GM12878 (cell line): ENCODE results near the gene PRR16. TPM values are rescaled to one million over a fixed set of nuclear protein-coding genes. Genes with fewer than 3 reads are reported as not detected.

Experiments used
- ATAC-seq: fragments of 200-7000 bp; cut with Tn5 transposase; 3 replicates; pipeline ENCODE4 v1.9.1; 2020; ENCODE audit warnings: mild to moderate bottlenecking, moderate library complexity
- BruUV-seq: library from RNA; stranded (reverse); fragments of 400-500 nt; replicated peaks from 2 replicates; lab custom pipeline; 2021; lab: Mats Ljungman, UMichigan
- CTCF ChIA-PET: fragments of 300-600 bp; sonication (Branson Sonifier 250); formaldehyde crosslinking; extraction: SDS; loops from one replicate; lab custom pipeline; 2021; ENCODE audit warnings: inconsistent platforms; lab: Yijun Ruan, JAX
- POLR2A ChIA-PET: fragments of 350-600 bp; formaldehyde crosslinking; extraction: SDS; loops from one replicate; lab custom pipeline; 2021; ENCODE audit warnings: inconsistent platforms; lab: Charles Lee
- RAD21 ChIA-PET: fragments of 300-600 bp; sonication (Branson Sonifier 250); formaldehyde crosslinking; loops from one replicate; lab custom pipeline; 2023; ENCODE audit warnings: antibody characterized with exemption; ENCODE audit not compliant: unreplicated experiment; lab: Charles Lee
- SMC1A ChIA-PET: fragments of 300-600 bp; sonication (Branson Sonifier 250); formaldehyde crosslinking; loops from one replicate; lab custom pipeline; 2023; ENCODE audit not compliant: unreplicated experiment, uncharacterized antibody; lab: Charles Lee
- DNase-seq: peaks from one replicate; pipeline ENCODE4 v3.0.0-alpha.2; 2011; ENCODE audit warnings: low read depth, low spot score
- FAIRE-seq: peaks from 3 replicates; lab custom pipeline; 2011; peaks lifted over from hg19 to GRCh38; lab: Jason Lieb, UNC
- H2AFZ ChIP-seq: 2 replicates; pipeline ENCODE4 v1.6.0; 2011; ENCODE audit warnings: low read depth, low read length, control low read depth; ENCODE audit not compliant: control insufficient read depth
- H3K27ac ChIP-seq: 2 replicates; pipeline ENCODE4 v1.5.1; 2011; ENCODE audit warnings: control low read depth; ENCODE audit not compliant: control insufficient read depth, insufficient read depth
- H3K27me3 ChIP-seq, 2 experiments: replicated peaks in 1 of 2; 2 replicates each; pipeline versions ENCODE4 v1.6.0 to v1.6.1; 2011; ENCODE audit warnings: low read length in 1 of 2; ENCODE audit not compliant: control insufficient read depth in 2 of 2, insufficient read depth in 2 of 2
- H3K36me3 ChIP-seq, 2 experiments: 2 replicates each; pipeline ENCODE4 v1.5.1; 2011; ENCODE audit warnings: low read length in 1 of 2; ENCODE audit not compliant: control insufficient read depth in 2 of 2, insufficient read depth in 2 of 2
- H3K4me1 ChIP-seq: 2 replicates; pipeline ENCODE4 v1.6.1; 2011; ENCODE audit warnings: mild to moderate bottlenecking, low read length, moderate library complexity, mixed read lengths; ENCODE audit not compliant: control insufficient read depth, insufficient read depth
- H3K4me2 ChIP-seq: 2 replicates; pipeline ENCODE4 v1.6.0; 2011; ENCODE audit warnings: control low read depth; ENCODE audit not compliant: control insufficient read depth, insufficient read depth
- H3K4me3 ChIP-seq: fragments of 200-600 bp; sonication (generic); 2 replicates; pipeline ENCODE4 v1.5.1; 2016
- H3K79me2 ChIP-seq: 2 replicates; pipeline ENCODE4 v1.6.0; 2011; ENCODE audit warnings: low read length; ENCODE audit not compliant: control insufficient read depth, insufficient read depth
- H3K9ac ChIP-seq: 2 replicates; pipeline ENCODE4 v1.8.0; 2011; ENCODE audit warnings: low read length, control low read depth, mixed read lengths; ENCODE audit not compliant: control insufficient read depth, insufficient read depth
- H3K9me3 ChIP-seq: replicated peaks from 3 replicates; pipeline ENCODE4 v1.5.1; 2011; ENCODE audit warnings: mild to moderate bottlenecking, low read length; ENCODE audit not compliant: control insufficient read depth, insufficient read depth
- H4K20me1 ChIP-seq: 2 replicates; pipeline ENCODE4 v1.6.0; 2011; ENCODE audit not compliant: control insufficient read depth, insufficient read depth
- BCL11A ChIP-seq: IDR thresholded peaks from 2 replicates; pipeline ENCODE4 v1.6.1; 2011; ENCODE audit warnings: low read depth, low read length
- CHD4 ChIP-seq: fragments of 200-600 bp; sonication (generic); IDR thresholded peaks from 2 replicates; pipeline ENCODE4 v1.6.1; 2016; ENCODE audit warnings: mild to moderate bottlenecking
- CUX1 ChIP-seq: IDR thresholded peaks from 2 replicates; pipeline ENCODE4 v1.6.1; 2012; ENCODE audit warnings: improper control_type of control experiment, low read depth, low read length; ENCODE audit not compliant: insufficient replicate concordance
- EP300 ChIP-seq, 2 experiments: fragments of 150-350 bp in 1 of 2; IDR thresholded peaks; 2 replicates each; pipeline ENCODE4 v1.6.1; 2011 to 2012; ENCODE audit warnings: low read depth in 2 of 2, low read length in 2 of 2, borderline replicate concordance in 1 of 2, improper control_type of control experiment in 1 of 2, inconsistent platforms in 1 of 2; ENCODE audit not compliant: control insufficient read depth in 1 of 2
- HDGF ChIP-seq: fragments of 450-650 bp; IDR thresholded peaks from 2 replicates; pipeline ENCODE4 v1.6.1; 2016; ENCODE audit warnings: antibody characterized with exemption
- NR2F1 ChIP-seq: fragments of 450-650 bp; conservative IDR thresholded peaks from 2 replicates; pipeline ENCODE4 v1.6.1; 2017; ENCODE audit warnings: mild to moderate bottlenecking
- PAX5 ChIP-seq: IDR thresholded peaks from 2 replicates; pipeline ENCODE4 v1.6.1; 2011; ENCODE audit warnings: low read depth, low read length, borderline replicate concordance
- PBX3 ChIP-seq: IDR thresholded peaks from 2 replicates; pipeline ENCODE4 v1.6.1; 2011; ENCODE audit warnings: mild to moderate bottlenecking, low read depth, low read length, moderate library complexity; ENCODE audit not compliant: insufficient replicate concordance
- PKNOX1 ChIP-seq: fragments of 450-650 bp; IDR thresholded peaks from 2 replicates; pipeline ENCODE4 v1.6.1; 2016; ENCODE audit warnings: mild to moderate bottlenecking
- RAD51 ChIP-seq: fragments of 450-650 bp; IDR thresholded peaks from 2 replicates; pipeline ENCODE4 v1.6.1; 2016; ENCODE audit warnings: moderate library complexity, mild to moderate bottlenecking, inconsistent platforms
- ZNF217 ChIP-seq: fragments of 450-650 bp; IDR thresholded peaks from 2 replicates; pipeline ENCODE4 v1.6.1; 2017; ENCODE audit warnings: antibody characterized with exemption, mild to moderate bottlenecking
- WGBS: methylation state at CpG from one replicate; pipeline ENCODE4 v1.1.6; 2016; ENCODE audit warnings: low lambda C conversion rate; ENCODE audit not compliant: insufficient replicate concordance, insufficient coverage; ENCODE audit errors: missing lambda C conversion rate; 5-methylcytosine and 5-hydroxymethylcytosine counted together
- in situ Hi-C: fragments of 300-500 bp; cut with MboI; formaldehyde crosslinking; loops from 9 replicates; pipeline ENCODE4 v1.14.3; 2018; ENCODE audit warnings: mixed read lengths
- intact Hi-C: fragments of 100-400 bp; cut with micrococcal nuclease; formaldehyde crosslinking; loops from one replicate; pipeline ENCODE4 v1.14.2; 2022; ENCODE audit not compliant: unreplicated experiment
- polyA plus RNA-seq, 11 experiments: library from polyadenylated mRNA; depleted of rRNA in 4 of 11; unstranded in 6 of 11; stranded (reverse) in 5 of 11; fragments of >200 nt; fragmentation: Nextera tagmentation in 4 of 11; fragmentation: Illumina TruSeq in 1 of 11; extraction: Ambion mirVana in 4 of 11; extraction: Trizol in 1 of 11; gene quantifications; 1 replicate in 1 of 11; 2 replicates in 10 of 11; pipeline versions ENCODE4 v1.2.1 to v1.2.3, GENCODE V29; 2011 to 2016; ENCODE audit warnings: inconsistent platforms in 2 of 11, missing spikeins in 2 of 11, low read depth in 1 of 11
- total RNA-seq, 4 experiments: library from RNA; depleted of rRNA in 3 of 4; stranded (reverse); fragments of >200 nt in 3 of 4; fragmentation: Illumina TruSeq in 1 of 4; extraction: Trizol in 1 of 4; gene quantifications; 2 replicates each; pipeline versions ENCODE4 v1.2.1 to v1.2.3, GENCODE V29; 2013 to 2021
- TF ChIP-seq, protein P1 (sequence below): fragments of 150-350 bp; IDR thresholded peaks from 2 replicates; pipeline ENCODE4 v1.6.1; 2014; ENCODE audit warnings: mild to moderate bottlenecking, low read depth, low read length

PRR16 gene
- total and polyA plus RNA-seq, 10 of the 15 experiments (the other 5 are each of a cell fraction or from before 2014, with no cell fraction given), result not detected

GRCh38 chr5:120582635-120583034 lies 118.5 kb downstream of the PRR16 start:
- H2AFZ ChIP-seq, result no peak overlapping the region
- no peaks in the 10 kb centered on the region for H3K79me2 ChIP-seq
- RAD21 ChIA-PET, result no interaction called here
- POLR2A ChIA-PET, result no interaction called here
- intact Hi-C loops, result no loop called here
- 0% methylated on average over 2 of the region's 2 CpGs for WGBS
- DNase-seq, result no peak
- no peaks in the 10 kb centered on the region for H3K9me3 ChIP-seq
- ATAC-seq, result no peak
- H3K36me3 ChIP-seq, result no peaks in the 10 kb centered on the region
- FAIRE-seq, result no peak
- no peaks in the 10 kb centered on the region for H3K27me3 ChIP-seq
- H3K9ac ChIP-seq, result no peak overlapping the region
- H3K4me1 ChIP-seq, result no peaks in the 10 kb centered on the region
- TF ChIP-seq NR2F1 (no peak), BCL11A (no peak), RAD51 (no peak), HDGF (no peak), CUX1 (no peak), EP300 (IDR thresholded peaks at IDR 0.05; ENCODE audit: borderline replicate concordance in 1 of 2, control insufficient read depth in 1 of 2, low read depth in 2 of 2, low read length in 2 of 2) (no peak), ZNF217 (no peak), CHD4 (no peak), PBX3 (no peak), PKNOX1 (no peak), PAX5 (no peak)
- TF ChIP-seq, protein P1, sequence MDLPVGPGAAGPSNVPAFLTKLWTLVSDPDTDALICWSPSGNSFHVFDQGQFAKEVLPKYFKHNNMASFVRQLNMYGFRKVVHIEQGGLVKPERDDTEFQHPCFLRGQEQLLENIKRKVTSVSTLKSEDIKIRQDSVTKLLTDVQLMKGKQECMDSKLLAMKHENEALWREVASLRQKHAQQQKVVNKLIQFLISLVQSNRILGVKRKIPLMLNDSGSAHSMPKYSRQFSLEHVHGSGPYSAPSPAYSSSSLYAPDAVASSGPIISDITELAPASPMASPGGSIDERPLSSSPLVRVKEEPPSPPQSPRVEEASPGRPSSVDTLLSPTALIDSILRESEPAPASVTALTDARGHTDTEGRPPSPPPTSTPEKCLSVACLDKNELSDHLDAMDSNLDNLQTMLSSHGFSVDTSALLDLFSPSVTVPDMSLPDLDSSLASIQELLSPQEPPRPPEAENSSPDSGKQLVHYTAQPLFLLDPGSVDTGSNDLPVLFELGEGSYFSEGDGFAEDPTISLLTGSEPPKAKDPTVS, result no peak
- CTCF ChIA-PET, result no interaction called here
- SMC1A ChIA-PET, result no interaction called here
- no TSS peak for BruUV-seq
- H3K4me2 ChIP-seq, result no peak overlapping the region
- H3K4me3 ChIP-seq, result no peak overlapping the region
- no peaks in the 10 kb centered on the region for H4K20me1 ChIP-seq
- no peak overlapping the region for H3K27ac ChIP-seq
- in situ Hi-C loops, result no loop called here
